HG03066 (cell line): ENCODE measurements around the gene ASB8.

ENCODE experiments used
- ATAC-seq: cut with Tn5 transposase; IDR thresholded peaks from one replicate; pipeline ENCODE4 v1.9.1; 2021; ENCODE audit warnings: low read depth; ENCODE audit not compliant: unreplicated experiment

The ASB8 gene

DNA sequence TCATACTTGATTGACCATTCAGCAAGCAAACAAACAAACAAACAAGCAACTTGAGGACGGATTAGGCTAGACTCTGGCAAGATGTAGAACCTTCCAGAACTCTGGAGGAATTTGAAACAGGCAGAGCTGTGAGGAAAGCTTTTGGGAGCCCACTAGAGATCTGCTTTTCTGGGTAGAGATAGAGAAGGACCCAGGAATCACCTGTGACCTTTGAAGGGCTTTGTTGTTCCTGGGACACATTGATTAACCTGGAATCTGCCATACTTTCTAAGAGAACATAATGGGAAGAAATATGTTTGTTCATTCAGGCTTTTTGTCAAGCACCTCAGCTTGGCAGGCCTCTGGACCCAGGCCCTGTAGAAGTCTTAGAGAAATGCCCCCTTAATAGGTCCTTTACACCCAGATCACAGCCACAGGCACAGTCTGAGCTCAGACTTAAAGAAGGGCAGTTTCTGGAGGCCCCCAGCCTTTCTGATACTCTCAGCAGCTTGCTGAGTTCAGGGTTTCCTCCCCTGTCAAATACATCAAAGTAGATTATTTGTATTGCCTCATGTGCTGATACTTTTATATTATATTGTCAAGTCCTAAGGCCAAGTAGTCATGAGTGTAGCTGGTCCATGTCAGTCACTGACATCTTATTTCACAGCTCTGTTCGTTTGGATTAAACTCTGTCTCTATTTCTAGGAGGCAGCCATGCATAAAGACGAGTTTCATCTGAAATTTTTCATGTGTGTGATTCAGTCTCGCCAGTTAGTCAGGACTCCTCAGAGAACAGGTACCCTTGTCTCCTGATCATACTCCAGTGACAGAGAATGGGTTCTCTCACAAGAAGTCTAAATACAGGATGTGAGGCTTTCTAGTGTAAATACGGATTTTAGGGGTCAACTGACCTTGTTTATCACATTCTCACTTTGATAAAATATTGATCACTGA lies 50.4 kb downstream of the ASB8 start:
- no peak for ATAC-seq

- peak; percentile 59 for ATAC-seq
These were observed 51.2 kb downstream of the ASB8 start, which contains the start of gene SENP1 for GRCh38 chr12:48105867-48106680. TSS of gene SENP1 (minus strand) at chr12:48106079. CDS start at chr12:48101472, 4,607 bp downstream.

GRCh38 chr12:48105321-48105866 lies 51.9 kb downstream of the ASB8 start:
- peak; percentile 22 for ATAC-seq

GRCh38 chr12:48104531-48104930 lies 52.8 kb downstream of the ASB8 start:
- ATAC-seq: no peak
